PFSK-1 (cell line): ENCODE results near the gene RYK.

Experiments used
- FOXP2 ChIP-seq: optimal IDR thresholded peaks from 2 replicates; pipeline ENCODE3; 2011; ENCODE audit warnings: borderline replicate concordance, control low read depth, inconsistent platforms; ENCODE audit not compliant: insufficient read depth; ENCODE audit errors: extremely low read length, extremely low read depth
- POLR2AphosphoS5 ChIP-seq: IDR thresholded peaks from 2 replicates; pipeline ENCODE4 v1.6.1; 2012; ENCODE audit warnings: low read depth, mild to moderate bottlenecking, control low read depth, low read length, moderate library complexity
- REST ChIP-seq, 2 experiments: IDR thresholded peaks; 2 replicates each; pipeline versions ENCODE4 v1.6.1 to v1.8.0; 2011 to 2012; ENCODE audit warnings: low read depth in 2 of 2, low read length in 2 of 2, control low read depth in 1 of 2, inconsistent platforms in 1 of 2, mild to moderate bottlenecking in 1 of 2, moderate library complexity in 1 of 2; ENCODE audit not compliant: insufficient read depth in 1 of 2
- SIN3A ChIP-seq: IDR thresholded peaks from 2 replicates; pipeline ENCODE4 v1.6.1; 2012; ENCODE audit warnings: mild to moderate bottlenecking, low read length, moderate library complexity, borderline replicate concordance; ENCODE audit not compliant: insufficient read depth
- TAF1 ChIP-seq: IDR thresholded peaks from 2 replicates; pipeline ENCODE4 v1.6.1; 2012; ENCODE audit warnings: low read length, control low read depth, borderline replicate concordance; ENCODE audit not compliant: insufficient read depth

GRCh38 chr3:134148534-134148933 is 102.1 kb downstream of the RYK start:
- TF ChIP-seq TAF1 (no peak), POLR2AphosphoS5 (no peak), SIN3A (no peak), REST (IDR thresholded peaks at IDR 0.05; ENCODE audit: insufficient read depth in 1 of 2, low read depth in 2 of 2, low read length in 2 of 2) (no peak), FOXP2 (no peak)
